ENCODE measurements around the gene CTSH.
A peak's percentile ranks its signal among the peaks of the same experiment; 100 is the strongest.
"Not testable (repeated sequence)": the region's sequence is repeated elsewhere in the genome, so short reads cannot be mapped to it uniquely, and the experiment has no call there.

Gene CTSH

GRCh38 chr15:78881681-78882080 lies 63.2 kb downstream of the CTSH start:
- H3K4me3 ChIP-seq (ENCODE audit: control insufficient read depth, low read depth, low read length): no peak overlapping the region
- no peak for TF ChIP-seq CTCF (conservative IDR thresholded peaks at IDR 0.05; ENCODE audit: control insufficient read depth, insufficient read depth, low read depth, low read length)
- DNase-seq (ENCODE audit: low read depth): no peak

- TF ChIP-seq CTCF (conservative IDR thresholded peaks at IDR 0.05; ENCODE audit: control insufficient read depth, insufficient read depth, low read depth, low read length): no peak
- H3K4me3 ChIP-seq (ENCODE audit: control insufficient read depth, low read depth, low read length): no peak overlapping the region
Observed at GRCh38 chr15:78880813-78881212, 64.0 kb downstream of the CTSH start.

GRCh38 chr15:78880242-78880533 lies 64.7 kb downstream of the CTSH start:
- no peak overlapping the region for H3K4me3 ChIP-seq (ENCODE audit: control insufficient read depth, low read depth, low read length)
- TF ChIP-seq CTCF (conservative IDR thresholded peaks at IDR 0.05; ENCODE audit: control insufficient read depth, insufficient read depth, low read depth, low read length): no peak
- peak; percentile 84 for DNase-seq (ENCODE audit: low read depth)

More at GRCh38 chr15:78880813-78881212, 64.0 kb downstream of the CTSH start:
- peak; percentile 43 for DNase-seq (ENCODE audit: low read depth)

GRCh38 chr15:78879517-78880241 lies 65.2 kb downstream of the CTSH start:
- DNase-seq (ENCODE audit: low read depth): peak; percentile 58
- TF ChIP-seq CTCF (conservative IDR thresholded peaks at IDR 0.05; ENCODE audit: control insufficient read depth, insufficient read depth, low read depth, low read length): no peak
- no peak overlapping the region for H3K4me3 ChIP-seq (ENCODE audit: control insufficient read depth, low read depth, low read length)

GRCh38 chr15:78878356-78878755 lies 66.5 kb downstream of the CTSH start:
- H3K4me3 ChIP-seq (ENCODE audit: control insufficient read depth, low read depth, low read length): no peak overlapping the region
- TF ChIP-seq CTCF (conservative IDR thresholded peaks at IDR 0.05; ENCODE audit: control insufficient read depth, insufficient read depth, low read depth, low read length): no peak
- DNase-seq (ENCODE audit: low read depth): peak; percentile 76

- not testable (repeated sequence) for DNase-seq (ENCODE audit: low read depth); H3K4me3 ChIP-seq (ENCODE audit: control insufficient read depth, low read depth, low read length)
Observed at GRCh38 chr15:78876954-78877353, 67.9 kb downstream of the CTSH start.

GRCh38 chr15:78875107-78875914 lies 69.5 kb downstream of the CTSH start:
- H3K4me3 ChIP-seq (ENCODE audit: control insufficient read depth, low read depth, low read length): peak overlapping the region; percentile 73
- no peak for DNase-seq (ENCODE audit: low read depth)
- TF ChIP-seq CTCF (conservative IDR thresholded peaks at IDR 0.05; ENCODE audit: control insufficient read depth, insufficient read depth, low read depth, low read length): no peak

All from fibroblast of mammary gland (primary cell).